Activated CD4-positive, alpha-beta T cell treated with anti-CD3 and anti-CD28 coated beads, Interleukin-2, Interleukin-6, amounts not matched to agents 100 ng/mL and 50 ng/mL, durations not matched to agents 16 hours and 8 hours (primary cell): Measurements from ENCODE around the gene PLD4.
"Not testable (repeated sequence)": the region's sequence is repeated elsewhere in the genome, so short reads cannot be mapped to it uniquely, and the experiment has no call there.

ENCODE experiments used
- DNase-seq: peaks from one replicate; pipeline ENCODE4 v3.0.0-alpha.2; 2020

The PLD4 gene

GRCh38 chr14:104886690-104887622 is 37.7 kb upstream of the PLD4 start:
- no peak for DNase-seq

GRCh38 chr14:104887623-104888488 is 36.8 kb upstream of the PLD4 start:
- no peak for DNase-seq

- no peak for DNase-seq
Observed at GRCh38 chr14:104888489-104889374, 35.9 kb upstream of the PLD4 start.

GRCh38 chr14:104889375-104889757 is 35.3 kb upstream of the PLD4 start:
- no peak for DNase-seq

GRCh38 chr14:104890292-104890691 is 34.4 kb upstream of the PLD4 start:
- DNase-seq = not testable (repeated sequence)

- no peak for DNase-seq
Observed at GRCh38 chr14:104891121-104891551, 33.5 kb upstream of the PLD4 start.

- no peak for DNase-seq
Observed at GRCh38 chr14:104891664-104892530, 32.8 kb upstream of the PLD4 start.

- no peak for DNase-seq
Observed at GRCh38 chr14:104892531-104893434, 31.9 kb upstream of the PLD4 start.

- no peak for DNase-seq
Observed at GRCh38 chr14:104893435-104894207, 31.1 kb upstream of the PLD4 start.

- DNase-seq = no peak
Observed at GRCh38 chr14:104894331-104895206, 30.1 kb upstream of the PLD4 start.

- DNase-seq = no peak
Observed at GRCh38 chr14:104895207-104895785, 29.4 kb upstream of the PLD4 start.

GRCh38 chr14:104895786-104896661 is 28.7 kb upstream of the PLD4 start:
- no peak for DNase-seq

GRCh38 chr14:104897330-104898194 is 27.1 kb upstream of the PLD4 start:
- DNase-seq = no peak

GRCh38 chr14:104898195-104898558 is 26.5 kb upstream of the PLD4 start:
- DNase-seq = no peak

- DNase-seq = no peak
Observed at GRCh38 chr14:104898870-104899510, 25.7 kb upstream of the PLD4 start.

GRCh38 chr14:104899781-104900180 is 24.9 kb upstream of the PLD4 start:
- no peak for DNase-seq
